ENCODE results near the gene JMJD1C. TPM values are rescaled to one million over a fixed set of nuclear protein-coding genes. Genes with fewer than 3 reads are reported as not detected.

JMJD1C gene
- total RNA-seq, 1 experiment from 2014 or later: 180 TPM

- TF ChIP-seq, protein P1, sequence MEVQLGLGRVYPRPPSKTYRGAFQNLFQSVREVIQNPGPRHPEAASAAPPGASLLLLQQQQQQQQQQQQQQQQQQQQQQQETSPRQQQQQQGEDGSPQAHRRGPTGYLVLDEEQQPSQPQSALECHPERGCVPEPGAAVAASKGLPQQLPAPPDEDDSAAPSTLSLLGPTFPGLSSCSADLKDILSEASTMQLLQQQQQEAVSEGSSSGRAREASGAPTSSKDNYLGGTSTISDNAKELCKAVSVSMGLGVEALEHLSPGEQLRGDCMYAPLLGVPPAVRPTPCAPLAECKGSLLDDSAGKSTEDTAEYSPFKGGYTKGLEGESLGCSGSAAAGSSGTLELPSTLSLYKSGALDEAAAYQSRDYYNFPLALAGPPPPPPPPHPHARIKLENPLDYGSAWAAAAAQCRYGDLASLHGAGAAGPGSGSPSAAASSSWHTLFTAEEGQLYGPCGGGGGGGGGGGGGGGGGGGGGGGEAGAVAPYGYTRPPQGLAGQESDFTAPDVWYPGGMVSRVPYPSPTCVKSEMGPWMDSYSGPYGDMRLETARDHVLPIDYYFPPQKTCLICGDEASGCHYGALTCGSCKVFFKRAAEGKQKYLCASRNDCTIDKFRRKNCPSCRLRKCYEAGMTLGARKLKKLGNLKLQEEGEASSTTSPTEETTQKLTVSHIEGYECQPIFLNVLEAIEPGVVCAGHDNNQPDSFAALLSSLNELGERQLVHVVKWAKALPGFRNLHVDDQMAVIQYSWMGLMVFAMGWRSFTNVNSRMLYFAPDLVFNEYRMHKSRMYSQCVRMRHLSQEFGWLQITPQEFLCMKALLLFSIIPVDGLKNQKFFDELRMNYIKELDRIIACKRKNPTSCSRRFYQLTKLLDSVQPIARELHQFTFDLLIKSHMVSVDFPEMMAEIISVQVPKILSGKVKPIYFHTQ (CRISPR knock-in tag; IDR thresholded peaks at IDR 0.05): peak; percentile 48
- TF ChIP-seq ZNF671 (CRISPR knock-in tag; IDR thresholded peaks at IDR 0.05): peak; percentile 13; the same call in 1 of the 2 replicates
- TF ChIP-seq ELF4 (CRISPR knock-in tag; IDR thresholded peaks at IDR 0.05; ENCODE audit: low read depth): no peak
- TF ChIP-seq, protein P2, sequence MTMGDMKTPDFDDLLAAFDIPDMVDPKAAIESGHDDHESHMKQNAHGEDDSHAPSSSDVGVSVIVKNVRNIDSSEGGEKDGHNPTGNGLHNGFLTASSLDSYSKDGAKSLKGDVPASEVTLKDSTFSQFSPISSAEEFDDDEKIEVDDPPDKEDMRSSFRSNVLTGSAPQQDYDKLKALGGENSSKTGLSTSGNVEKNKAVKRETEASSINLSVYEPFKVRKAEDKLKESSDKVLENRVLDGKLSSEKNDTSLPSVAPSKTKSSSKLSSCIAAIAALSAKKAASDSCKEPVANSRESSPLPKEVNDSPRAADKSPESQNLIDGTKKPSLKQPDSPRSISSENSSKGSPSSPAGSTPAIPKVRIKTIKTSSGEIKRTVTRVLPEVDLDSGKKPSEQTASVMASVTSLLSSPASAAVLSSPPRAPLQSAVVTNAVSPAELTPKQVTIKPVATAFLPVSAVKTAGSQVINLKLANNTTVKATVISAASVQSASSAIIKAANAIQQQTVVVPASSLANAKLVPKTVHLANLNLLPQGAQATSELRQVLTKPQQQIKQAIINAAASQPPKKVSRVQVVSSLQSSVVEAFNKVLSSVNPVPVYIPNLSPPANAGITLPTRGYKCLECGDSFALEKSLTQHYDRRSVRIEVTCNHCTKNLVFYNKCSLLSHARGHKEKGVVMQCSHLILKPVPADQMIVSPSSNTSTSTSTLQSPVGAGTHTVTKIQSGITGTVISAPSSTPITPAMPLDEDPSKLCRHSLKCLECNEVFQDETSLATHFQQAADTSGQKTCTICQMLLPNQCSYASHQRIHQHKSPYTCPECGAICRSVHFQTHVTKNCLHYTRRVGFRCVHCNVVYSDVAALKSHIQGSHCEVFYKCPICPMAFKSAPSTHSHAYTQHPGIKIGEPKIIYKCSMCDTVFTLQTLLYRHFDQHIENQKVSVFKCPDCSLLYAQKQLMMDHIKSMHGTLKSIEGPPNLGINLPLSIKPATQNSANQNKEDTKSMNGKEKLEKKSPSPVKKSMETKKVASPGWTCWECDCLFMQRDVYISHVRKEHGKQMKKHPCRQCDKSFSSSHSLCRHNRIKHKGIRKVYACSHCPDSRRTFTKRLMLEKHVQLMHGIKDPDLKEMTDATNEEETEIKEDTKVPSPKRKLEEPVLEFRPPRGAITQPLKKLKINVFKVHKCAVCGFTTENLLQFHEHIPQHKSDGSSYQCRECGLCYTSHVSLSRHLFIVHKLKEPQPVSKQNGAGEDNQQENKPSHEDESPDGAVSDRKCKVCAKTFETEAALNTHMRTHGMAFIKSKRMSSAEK (CRISPR knock-in tag; IDR thresholded peaks at IDR 0.05; ENCODE audit: borderline replicate concordance): peak; percentile 40; the same call in 1 of the 2 replicates
- POLR2A ChIA-PET: interaction anchor here (1.1 kb wide), 1 partner anchor 469 kb away, joined by 3 read pairs; no protein-coding TSS in a partner anchor
- CTCF ChIA-PET: interaction anchor here (1.3 to 2.3 kb wide), 2 partner anchors 472 to 559 kb away, joined by 3 to 5 read pairs; no protein-coding TSS in a partner anchor
- H3K4me3 Mint-ChIP-seq: no peak overlapping the region
- H3K27me3 Mint-ChIP-seq (ENCODE audit: low read depth): no peaks in the 10 kb centered on the region
- no peak for DNase-seq (ENCODE audit: low spot score)
- H3K4me1 Mint-ChIP-seq: 0 out of 2 replicates have a peak, but pooled peaks cover 4% of the 10 kb centered on the region
- ATAC-seq: no peak
- H3K9me3 Mint-ChIP-seq: no peaks in the 10 kb centered on the region
- H3K36me3 Mint-ChIP-seq: peaks cover 19% of the 10 kb centered on the region
- H3K27ac Mint-ChIP-seq: 0 out of 2 replicates have a peak overlapping the region, but pooled peaks have one; percentile 0
Observed at GRCh38 chr10:63161592-63161991, 304.2 kb downstream of the JMJD1C start.

GRCh38 chr10:63157845-63158624 is 307.7 kb downstream of the JMJD1C start:
- DNase-seq (ENCODE audit: low spot score): peak; percentile 25
- H3K9me3 Mint-ChIP-seq: no peaks in the 10 kb centered on the region

DNA sequence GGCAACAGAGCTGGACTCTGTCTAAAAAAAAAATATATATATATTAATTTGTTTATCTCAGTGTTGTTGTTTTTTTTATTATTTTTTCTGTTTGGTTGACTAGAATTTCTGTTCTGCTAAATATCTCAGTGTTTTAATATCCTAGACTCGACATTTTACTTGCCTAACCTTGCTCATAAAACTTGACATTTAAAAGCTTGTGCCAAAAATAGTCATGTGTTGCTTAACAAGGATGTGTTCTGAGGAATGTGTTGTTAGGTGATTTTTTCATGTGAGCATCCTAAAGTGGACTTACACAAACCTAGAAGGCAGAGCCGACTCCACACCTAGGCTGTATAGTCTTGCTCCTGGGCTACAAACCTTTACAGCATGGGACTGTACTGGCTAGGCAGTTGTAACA is 309.5 kb downstream of the JMJD1C start:
- Mint-ChIP-seq H3K9me3 (no peaks in the 10 kb centered on the region), H3K4me3 (no peak overlapping the region), H3K4me1 (0 out of 2 replicates have a peak, but pooled peaks cover 4% of the 10 kb centered on the region), H3K36me3 (peaks cover 19% of the 10 kb centered on the region), H3K27ac (no peak overlapping the region), H3K27me3 (ENCODE audit: low read depth) (no peaks in the 10 kb centered on the region)
- ATAC-seq (no peak), DNase-seq (ENCODE audit: low spot score) (no peak)
- ChIA-PET CTCF (interaction anchor here (0.7 to 1.1 kb wide), 4 partner anchors 11 to 664 kb away, joined by 3 to 4 read pairs (median 3); partner anchors contain the start of gene EGR2), POLR2A (no interaction called here)
- no peak for TF ChIP-seq TCF7 (CRISPR knock-in tag; IDR thresholded peaks at IDR 0.05; ENCODE audit: low read depth)
- TF ChIP-seq ZNF219 (CRISPR knock-in tag; IDR thresholded peaks at IDR 0.05; ENCODE audit: borderline replicate concordance): no peak
- TF ChIP-seq, protein P3, sequence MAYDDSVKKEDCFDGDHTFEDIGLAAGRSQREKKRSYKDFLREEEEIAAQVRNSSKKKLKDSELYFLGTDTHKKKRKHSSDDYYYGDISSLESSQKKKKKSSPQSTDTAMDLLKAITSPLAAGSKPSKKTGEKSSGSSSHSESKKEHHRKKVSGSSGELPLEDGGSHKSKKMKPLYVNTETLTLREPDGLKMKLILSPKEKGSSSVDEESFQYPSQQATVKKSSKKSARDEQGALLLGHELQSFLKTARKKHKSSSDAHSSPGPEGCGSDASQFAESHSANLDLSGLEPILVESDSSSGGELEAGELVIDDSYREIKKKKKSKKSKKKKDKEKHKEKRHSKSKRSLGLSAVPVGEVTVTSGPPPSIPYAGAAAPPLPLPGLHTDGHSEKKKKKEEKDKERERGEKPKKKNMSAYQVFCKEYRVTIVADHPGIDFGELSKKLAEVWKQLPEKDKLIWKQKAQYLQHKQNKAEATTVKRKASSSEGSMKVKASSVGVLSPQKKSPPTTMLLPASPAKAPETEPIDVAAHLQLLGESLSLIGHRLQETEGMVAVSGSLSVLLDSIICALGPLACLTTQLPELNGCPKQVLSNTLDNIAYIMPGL (CRISPR knock-in tag; IDR thresholded peaks at IDR 0.05): no peak
- no peak for TF ChIP-seq ESRRA (CRISPR knock-in tag; IDR thresholded peaks at IDR 0.05; ENCODE audit: borderline replicate concordance)
- no peak for TF ChIP-seq GTF2I (CRISPR knock-in tag; conservative IDR thresholded peaks at IDR 0.05)
- TF ChIP-seq GRHL2 (CRISPR knock-in tag; IDR thresholded peaks at IDR 0.05; ENCODE audit: insufficient replicate concordance, severe bottlenecking): no peak
- no peak for TF ChIP-seq GABPB1 (CRISPR knock-in tag; IDR thresholded peaks at IDR 0.05)

More at GRCh38 chr10:63157845-63158624, 307.7 kb downstream of the JMJD1C start:
- CTCF ChIA-PET: interaction anchor here (0.5 to 2.4 kb wide), 11 partner anchors 9 to 1357 kb away, joined by 3 to 15 read pairs (median 4); partner anchors contain the start of genes EGR2 and NRBF2
- POLR2A ChIA-PET: interaction anchor here (0.5 to 0.8 kb wide), 7 partner anchors 16 to 596 kb away, joined by 3 to 7 read pairs (median 5); partner anchors contain the start of gene ADO
- H3K27me3 Mint-ChIP-seq (ENCODE audit: low read depth): no peaks in the 10 kb centered on the region
- peak; percentile 65 for ATAC-seq
- 0 out of 2 replicates have a peak, but pooled peaks cover 4% of the 10 kb centered on the region for H3K4me1 Mint-ChIP-seq
- no peak overlapping the region for H3K4me3 Mint-ChIP-seq
- peaks cover 19% of the 10 kb centered on the region for H3K36me3 Mint-ChIP-seq
- H3K27ac Mint-ChIP-seq: no peak overlapping the region; the same call in 1 of the 2 replicates
- TF ChIP-seq, protein P4, sequence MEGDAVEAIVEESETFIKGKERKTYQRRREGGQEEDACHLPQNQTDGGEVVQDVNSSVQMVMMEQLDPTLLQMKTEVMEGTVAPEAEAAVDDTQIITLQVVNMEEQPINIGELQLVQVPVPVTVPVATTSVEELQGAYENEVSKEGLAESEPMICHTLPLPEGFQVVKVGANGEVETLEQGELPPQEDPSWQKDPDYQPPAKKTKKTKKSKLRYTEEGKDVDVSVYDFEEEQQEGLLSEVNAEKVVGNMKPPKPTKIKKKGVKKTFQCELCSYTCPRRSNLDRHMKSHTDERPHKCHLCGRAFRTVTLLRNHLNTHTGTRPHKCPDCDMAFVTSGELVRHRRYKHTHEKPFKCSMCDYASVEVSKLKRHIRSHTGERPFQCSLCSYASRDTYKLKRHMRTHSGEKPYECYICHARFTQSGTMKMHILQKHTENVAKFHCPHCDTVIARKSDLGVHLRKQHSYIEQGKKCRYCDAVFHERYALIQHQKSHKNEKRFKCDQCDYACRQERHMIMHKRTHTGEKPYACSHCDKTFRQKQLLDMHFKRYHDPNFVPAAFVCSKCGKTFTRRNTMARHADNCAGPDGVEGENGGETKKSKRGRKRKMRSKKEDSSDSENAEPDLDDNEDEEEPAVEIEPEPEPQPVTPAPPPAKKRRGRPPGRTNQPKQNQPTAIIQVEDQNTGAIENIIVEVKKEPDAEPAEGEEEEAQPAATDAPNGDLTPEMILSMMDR (IDR thresholded peaks at IDR 0.05): peak; percentile 51; the same call in 1 of the 2 replicates
- TF ChIP-seq GRHL2 (CRISPR knock-in tag; IDR thresholded peaks at IDR 0.05; ENCODE audit: insufficient replicate concordance, severe bottlenecking): no peak
